GM18517 (cell line): Measurements from ENCODE around the gene SLC32A1.

Experiments used
- ATAC-seq: cut with Tn5 transposase; IDR thresholded peaks from one replicate; pipeline ENCODE4 v1.9.1; 2021; ENCODE audit warnings: mild to moderate bottlenecking, moderate library complexity; ENCODE audit not compliant: unreplicated experiment

Gene SLC32A1

DNA sequence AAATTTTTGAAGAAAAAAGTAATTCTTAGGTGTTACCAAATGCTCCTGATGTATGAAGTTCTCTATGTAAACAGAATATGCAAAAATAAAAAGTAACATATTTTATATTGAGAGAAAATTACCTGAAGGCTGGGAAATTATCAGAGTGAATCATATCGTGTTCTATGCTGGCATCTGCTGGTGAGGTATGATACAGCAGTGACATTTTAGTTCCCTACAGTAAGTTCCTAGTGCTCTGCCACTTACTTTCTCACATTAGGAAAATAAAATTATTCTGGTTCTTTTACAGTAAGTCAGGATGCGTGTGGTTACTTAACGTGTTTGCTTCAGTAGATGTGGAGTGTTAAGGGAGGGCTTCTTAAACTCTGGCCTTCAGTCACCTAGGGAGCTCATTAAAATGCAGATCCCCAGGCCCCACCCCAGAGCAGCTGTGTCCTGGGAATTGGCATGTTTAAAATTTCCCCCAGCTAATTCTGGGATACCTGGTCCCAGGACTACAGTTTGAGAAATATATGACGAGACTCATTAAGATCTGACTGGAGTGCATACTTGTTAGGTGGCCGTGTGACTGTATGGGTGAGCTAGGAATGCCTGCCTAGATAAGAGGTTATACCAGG, 27.2 kb downstream of the SLC32A1 start:
- ATAC-seq, result no peak

DNA sequence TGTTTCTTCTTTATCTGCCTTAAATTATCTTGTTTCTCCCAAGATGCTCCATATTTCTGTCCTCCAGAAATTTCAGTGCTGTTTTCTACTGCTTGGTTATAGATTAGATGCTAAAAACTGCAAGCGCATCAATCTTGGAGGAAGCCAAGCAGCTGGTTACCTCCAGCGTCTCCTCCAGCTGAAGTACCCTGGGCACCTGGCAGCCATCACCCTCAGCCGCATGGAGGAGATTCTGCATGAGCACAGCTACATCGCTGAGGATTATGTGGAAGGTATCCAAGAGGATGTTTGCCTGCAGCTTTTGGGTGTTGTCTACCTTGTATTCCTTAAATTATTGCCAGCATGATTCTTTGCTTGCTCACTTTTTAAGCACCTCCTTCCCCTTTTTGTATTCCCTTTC, 27.7 kb downstream of the SLC32A1 start:
- no peak for ATAC-seq

DNA sequence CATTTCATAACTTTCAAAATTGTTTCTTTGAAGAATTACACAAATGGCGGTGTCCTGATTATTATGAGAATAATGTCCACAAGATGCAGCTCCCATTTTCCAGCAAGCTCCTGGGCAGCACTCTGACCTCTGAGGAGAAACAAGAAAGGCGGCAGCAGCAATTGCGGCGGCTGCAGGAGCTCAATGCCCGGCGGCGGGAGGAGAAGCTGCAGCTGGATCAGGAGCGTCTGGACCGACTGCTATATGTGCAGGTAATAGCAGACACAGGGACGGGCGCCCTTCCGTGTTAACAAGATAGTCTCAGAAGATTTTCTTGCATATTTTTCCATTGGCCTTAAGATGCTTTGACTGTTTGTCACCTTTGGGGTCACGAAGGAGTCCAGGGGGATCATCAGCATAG, 30.6 kb downstream of the SLC32A1 start:
- no peak for ATAC-seq

DNA sequence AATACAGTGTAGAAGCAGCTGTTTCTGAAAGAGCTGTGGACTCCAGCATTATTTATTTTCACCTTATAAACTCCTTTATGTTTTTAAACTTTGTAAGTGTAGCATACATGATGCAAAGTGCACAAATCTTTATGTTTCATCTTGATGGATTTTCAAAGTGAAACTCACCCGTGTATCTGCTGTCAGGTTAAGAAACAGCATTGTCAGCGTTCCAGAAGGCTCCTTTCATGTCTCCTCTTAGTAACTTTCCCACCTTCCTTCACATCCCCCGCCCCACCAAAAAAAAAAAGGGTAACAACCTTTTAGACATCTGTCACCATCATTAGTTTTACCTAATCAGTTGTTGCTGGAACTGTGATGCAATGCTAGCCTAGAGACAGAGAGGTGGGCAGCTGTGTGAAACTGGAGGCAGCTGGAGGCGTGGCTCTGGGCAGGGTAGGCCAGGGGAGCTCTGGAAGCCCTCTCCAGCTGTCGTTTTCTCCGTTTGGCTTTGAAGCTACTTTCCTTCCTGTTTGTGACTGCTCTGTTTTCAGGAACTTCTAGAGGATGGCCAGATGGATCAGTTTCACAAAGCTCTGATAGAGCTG, 31.1 kb downstream of the SLC32A1 start:
- ATAC-seq, result no peak

DNA sequence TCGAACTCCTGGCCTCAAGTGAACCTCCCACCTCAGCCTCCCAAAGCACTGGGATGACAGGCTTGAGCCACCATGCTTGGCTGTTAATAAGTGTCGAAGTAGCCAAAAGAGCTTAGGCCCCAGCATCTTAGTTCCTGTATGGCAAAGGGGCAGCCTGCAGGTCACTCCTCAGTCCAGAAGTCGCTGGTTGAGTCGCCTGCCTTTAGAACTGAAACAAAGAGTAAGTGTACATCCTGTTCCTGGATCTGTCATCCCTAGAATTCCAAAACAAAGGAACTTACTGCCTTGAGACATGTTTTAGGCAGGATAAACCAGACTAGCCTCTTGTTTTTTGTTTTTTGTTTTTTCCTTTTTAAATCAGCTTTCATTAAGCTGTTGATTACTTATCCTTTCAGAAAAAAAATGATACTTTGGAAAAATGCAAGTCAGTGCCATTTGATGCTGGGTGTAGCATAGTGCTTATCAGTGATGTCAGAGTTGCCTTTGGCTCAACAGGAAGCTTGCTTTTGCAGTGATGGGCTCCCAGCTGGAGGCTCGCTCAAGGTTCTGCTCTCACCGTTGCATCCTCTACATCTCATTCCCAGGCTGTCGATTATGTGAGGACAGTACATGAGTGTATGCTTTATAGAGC, 33.0 kb downstream of the SLC32A1 start:
- ATAC-seq, result no peak

DNA sequence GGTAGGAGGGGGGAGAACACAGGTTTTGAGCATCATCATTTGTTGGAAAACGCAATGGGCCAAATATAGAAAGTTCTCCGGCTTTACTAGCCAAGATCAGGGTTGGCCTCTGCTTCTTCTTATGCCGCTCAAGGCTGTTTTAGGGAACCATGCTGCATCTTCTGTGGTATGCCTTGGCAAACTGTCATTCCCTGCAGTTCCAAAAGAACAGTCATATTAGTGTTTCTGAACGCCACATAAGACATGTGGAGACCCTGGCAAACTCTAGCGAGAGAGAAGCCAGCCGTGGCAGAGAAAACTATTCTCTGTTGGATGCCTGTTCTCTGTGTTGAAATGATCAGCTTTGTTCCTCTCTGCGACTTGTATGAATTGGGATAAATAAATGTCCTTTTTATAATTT, 34.8 kb downstream of the SLC32A1 start:
- ATAC-seq, result no peak

DNA sequence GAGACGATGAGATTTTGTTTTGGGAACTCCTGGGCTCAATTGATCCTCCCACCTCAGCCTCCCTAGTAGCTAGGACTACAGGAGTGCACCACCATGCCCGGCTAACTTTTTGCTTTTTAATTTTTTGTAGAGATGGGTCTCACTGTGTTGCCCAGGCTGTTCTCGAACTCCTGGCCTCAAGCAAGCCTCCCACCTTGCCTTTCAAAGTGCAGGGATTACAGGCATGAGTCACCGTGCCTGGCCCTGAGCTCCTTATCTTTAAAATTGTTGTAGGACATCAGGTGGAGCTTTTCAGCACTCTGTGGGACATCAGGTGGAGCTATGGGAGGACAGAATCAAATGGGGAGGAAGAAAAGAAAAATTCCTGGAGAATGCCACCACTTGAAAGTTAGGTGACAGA, 36.7 kb downstream of the SLC32A1 start:
- ATAC-seq, result no peak

DNA sequence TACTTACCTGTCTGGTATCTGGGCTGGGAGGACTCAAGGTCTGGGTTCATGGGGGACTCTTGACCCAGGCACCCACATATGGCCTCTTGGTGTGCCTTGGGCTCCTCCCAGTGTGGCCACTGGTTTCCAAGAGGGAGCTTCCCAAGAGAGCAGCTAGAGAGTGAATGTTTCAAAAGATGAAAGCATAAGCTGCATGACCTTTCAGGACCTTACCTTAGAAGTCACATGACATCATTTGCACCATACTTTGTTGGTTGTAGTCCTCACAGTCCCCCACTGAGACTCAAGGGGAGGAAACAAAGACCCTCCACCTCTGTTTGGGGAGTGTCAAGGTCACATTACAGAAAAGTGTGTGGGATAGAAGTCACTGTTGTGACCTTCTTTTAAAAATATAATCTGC, 37.9 kb downstream of the SLC32A1 start:
- ATAC-seq, result no peak

DNA sequence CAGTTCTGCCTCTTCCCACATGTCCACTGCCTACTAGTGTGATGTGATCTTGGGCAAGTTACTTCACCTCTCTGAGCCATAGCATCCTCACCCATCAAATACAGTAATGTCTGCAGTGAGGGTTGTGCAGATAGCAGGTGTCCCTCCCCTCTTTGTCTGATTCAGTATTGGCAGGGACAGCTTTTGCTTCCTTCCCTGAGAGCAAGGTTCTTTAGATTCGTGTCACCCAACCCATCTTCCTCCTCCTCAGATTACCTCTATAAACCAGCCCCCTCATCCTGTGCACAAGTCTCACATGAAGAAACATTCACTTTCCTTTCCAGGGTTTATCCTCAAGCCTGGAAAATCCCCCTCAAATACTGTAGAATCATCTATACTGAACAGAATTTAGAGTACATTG, 39.3 kb downstream of the SLC32A1 start:
- no peak for ATAC-seq

DNA sequence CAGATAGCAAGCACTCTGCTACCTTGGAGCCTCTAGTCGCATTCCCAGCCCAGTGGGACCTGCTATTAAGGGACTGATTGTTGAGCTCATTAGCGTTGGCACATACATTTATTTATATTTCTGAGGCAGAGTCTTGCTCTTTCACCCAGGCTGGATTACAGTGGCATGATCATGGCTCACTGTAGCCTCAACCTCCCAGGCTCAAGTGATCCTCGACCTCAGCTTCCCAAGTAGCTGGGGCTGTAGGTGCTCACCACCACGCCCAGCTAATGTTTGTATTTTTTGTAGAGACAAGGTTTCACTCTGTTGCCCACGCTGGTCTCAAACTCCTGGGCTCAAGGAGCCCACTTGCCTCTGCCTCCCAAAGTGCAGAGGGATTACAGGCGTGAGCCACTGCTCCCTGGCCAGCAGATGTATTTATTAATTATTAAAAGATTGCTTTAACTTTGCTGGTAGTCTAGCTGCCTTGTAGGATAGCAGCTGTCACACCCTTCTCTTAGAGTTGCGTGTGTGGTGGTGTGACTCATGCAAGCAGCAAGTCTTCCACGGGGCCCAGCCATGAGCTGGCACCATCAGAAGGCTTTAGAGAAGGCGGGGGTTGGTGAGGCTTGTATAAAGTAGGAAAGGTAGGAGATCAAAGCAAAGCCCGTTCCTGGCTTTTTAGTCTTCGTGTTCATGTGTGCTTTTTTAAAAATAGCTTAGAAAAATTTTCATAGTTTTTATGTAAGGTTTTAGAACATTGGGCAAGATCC, 40.5 kb downstream of the SLC32A1 start:
- no peak for ATAC-seq

DNA sequence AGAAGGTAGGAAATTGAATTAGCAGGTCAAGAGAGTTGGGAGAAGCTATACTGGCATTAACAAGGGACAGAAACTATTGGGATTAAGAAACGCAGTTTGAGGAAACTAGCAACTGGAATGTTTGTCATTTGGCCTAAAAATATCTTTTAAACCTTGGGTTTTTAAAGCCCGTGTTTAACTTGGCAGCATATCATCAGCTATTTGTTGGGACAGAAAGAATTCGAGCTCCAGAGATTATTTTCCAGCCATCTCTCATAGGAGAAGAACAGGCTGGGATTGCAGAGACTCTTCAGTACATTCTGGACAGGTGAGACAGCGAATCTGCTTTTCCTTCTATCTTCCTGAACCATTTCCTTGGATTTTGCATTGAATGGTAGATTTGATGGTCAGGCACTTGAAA, 41.8 kb downstream of the SLC32A1 start:
- no peak for ATAC-seq

DNA sequence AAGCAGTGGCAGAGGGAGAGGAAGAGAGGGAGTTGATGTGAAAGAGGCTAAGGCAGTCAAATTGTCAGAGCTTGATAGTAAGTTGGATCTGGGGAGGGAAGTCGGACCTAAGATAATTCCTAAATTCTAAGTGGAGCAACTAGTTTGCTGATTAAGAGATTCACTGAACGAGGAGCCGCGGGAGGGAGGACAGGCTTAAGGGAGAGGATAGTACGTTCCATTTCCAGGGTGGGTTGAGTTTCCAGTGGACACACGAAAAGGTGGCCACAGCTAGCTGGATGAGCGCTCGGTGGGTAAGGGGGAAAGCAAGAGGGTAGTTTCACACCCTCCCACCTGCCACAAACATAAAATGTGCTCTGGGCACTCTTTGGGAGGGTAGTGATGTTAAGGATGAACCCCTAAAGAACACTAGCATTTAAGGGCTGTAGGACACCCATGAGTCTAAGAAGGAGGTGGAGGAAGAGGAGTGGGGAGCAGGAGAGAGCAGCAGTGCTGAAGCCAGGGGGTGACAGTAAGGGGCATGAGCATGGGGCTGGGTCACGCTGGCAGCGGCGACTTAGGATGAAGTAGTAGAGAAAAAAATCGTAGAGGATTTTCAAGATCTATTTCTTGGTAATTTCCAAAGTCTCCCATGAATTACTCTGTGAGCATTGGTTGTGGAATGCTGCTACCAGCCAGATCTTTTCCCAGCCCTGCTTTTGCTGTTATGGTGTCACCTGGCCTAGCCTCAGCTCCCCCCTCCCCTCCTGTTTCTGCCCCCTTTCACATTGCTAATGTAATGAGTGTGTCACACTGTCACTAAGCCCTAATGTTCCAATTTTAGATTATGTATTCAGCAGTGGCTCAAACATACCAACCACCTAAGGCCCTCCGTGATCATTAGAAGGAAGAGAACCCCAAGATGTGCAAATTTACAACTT, 45.4 kb downstream of the SLC32A1 start:
- ATAC-seq, result no peak

DNA sequence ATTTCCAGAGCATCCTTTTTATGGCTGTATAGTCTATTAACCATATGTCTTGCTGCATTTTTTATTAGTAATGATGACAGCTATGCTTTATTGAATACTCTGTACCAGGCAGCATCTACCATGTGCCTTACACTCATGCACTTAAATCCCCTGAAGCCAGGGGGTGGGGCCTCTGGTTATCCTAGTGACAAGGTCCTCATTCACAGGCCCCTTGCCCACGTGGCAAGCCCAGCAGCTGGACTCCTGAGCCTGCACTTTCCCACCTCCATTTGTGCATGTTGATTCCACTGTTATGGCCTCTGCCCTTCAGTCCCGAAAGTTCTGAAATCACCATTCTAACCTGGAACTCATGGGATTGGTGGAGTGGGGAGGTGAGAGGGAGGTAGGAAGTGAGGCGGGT, 46.3 kb downstream of the SLC32A1 start:
- no peak for ATAC-seq

DNA sequence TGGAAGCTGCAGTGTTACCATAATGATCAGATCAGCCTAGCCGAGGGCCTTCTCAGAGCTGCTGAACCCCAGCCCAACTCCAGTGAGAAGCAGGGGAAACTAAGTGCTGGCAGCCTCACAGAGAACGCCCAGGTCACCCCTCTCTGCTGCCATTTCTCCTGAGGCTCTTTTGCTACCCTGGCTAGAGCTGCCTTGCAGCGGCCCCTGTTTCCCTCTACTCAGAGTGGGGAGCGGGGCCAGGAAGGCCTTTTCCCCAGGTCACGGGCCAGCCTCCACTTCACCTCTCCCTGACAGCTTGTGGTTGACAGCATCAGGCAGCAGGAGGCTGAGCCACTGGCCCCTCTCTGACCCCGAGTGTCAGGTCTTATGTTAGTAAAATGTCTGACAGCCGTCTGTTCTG, 46.7 kb downstream of the SLC32A1 start:
- ATAC-seq, result no peak

DNA sequence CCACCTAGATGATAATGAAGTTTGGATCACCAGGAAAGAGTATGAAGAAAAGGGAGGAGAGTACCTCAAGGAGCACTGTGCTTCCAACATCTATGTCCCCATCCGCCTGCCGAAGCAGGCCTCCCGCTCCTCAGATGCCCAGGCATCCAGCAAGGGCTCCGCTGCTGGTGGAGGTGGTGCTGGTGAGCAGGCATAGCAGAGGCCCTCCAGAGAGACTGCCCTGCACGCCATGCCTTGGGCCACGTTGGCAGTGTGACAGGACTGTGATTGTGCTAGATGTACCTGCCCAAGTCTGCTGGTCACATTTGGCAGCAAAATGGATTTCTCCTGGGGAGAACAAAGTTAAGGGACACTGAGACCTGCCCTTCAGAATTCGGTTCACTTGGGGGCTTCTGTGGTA, 47.3 kb downstream of the SLC32A1 start:
- no peak for ATAC-seq

DNA sequence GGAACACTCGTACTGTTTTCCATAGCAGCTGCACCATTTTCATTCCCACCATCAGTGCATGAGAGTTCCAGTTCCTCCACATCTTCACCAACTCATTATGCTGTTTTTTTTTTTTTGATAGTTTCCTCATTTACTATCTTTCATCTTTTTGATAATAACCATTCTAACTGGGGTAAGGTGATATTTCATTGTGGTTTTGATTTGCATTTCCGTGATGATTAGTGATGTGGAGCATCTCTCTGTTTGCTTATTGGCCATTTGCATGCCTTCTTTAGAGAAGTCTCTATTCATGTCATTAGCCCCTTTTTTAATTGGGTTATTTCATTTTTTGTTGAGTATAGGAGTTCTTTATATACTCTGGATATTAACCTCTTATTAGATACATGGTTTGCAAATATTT, 49.9 kb downstream of the SLC32A1 start:
- no peak for ATAC-seq

DNA sequence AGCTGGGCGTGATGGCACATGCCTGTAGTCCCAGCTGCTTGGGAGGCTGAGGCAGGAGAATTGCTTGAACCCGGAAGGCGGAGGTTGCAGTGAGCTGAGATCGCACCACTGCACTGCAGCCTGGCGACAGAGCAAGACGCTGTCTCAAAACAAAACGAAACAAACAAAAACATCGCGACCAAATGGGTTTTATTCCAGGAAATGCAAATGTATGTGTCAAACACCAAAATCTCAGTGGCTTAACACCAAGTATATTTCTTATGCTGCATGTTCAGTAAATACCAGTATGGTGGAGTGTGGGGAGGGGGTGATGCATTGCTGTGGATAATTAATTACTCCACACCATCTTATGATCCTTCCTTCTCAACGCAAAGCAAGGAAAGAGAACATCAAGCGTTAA, 52.1 kb downstream of the SLC32A1 start:
- no peak for ATAC-seq
